ENCODE results near the gene RIMBP2.

Gene RIMBP2

DNA sequence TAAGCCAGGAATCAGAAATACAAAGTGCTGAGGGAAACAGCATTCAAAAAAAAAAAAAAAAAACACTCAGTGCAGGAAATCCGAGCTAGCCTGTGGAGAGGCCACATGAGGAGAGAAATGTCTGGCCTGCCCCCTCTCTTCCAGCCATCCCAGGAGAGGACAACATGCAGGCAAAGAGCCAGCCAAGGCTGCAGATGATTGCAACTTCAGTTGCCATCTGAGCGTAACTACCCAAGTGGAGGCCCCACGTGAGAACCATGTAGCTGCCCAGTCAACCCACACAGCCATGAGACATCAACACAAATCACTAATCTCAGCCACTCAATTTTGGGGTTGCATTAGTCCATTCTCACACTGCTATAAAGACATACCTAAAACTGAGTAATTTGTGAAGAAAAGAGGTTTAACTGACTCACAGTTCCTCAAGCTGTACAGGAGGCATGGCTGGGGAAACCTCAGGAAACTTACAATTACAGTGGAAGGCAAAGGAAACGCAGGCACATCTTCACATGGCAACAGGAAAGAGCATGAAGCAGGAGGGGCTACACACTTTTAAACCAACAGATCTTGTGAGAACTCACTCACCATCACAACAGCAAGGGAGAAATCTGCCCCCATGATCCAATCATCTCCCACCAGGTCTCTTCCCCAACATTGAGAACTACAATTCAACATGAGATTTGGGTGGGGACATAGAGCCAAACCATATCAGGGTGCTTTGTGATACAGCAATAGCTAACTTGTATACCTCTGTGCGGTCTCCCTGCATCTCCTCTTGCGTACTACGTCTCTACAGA, 217.3 kb downstream of the RIMBP2 start:
- TF ChIP-seq, protein P1, sequence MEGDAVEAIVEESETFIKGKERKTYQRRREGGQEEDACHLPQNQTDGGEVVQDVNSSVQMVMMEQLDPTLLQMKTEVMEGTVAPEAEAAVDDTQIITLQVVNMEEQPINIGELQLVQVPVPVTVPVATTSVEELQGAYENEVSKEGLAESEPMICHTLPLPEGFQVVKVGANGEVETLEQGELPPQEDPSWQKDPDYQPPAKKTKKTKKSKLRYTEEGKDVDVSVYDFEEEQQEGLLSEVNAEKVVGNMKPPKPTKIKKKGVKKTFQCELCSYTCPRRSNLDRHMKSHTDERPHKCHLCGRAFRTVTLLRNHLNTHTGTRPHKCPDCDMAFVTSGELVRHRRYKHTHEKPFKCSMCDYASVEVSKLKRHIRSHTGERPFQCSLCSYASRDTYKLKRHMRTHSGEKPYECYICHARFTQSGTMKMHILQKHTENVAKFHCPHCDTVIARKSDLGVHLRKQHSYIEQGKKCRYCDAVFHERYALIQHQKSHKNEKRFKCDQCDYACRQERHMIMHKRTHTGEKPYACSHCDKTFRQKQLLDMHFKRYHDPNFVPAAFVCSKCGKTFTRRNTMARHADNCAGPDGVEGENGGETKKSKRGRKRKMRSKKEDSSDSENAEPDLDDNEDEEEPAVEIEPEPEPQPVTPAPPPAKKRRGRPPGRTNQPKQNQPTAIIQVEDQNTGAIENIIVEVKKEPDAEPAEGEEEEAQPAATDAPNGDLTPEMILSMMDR (IDR thresholded peaks at IDR 0.05; ENCODE audit: low read depth, low read length, missing control alignments): no peak
- no peak for DNase-seq (ENCODE audit: extremely low read depth, low read depth)
- H3K4me3 ChIP-seq (replicated peaks; ENCODE audit: low read depth, low read length): no peak overlapping the region

DNA sequence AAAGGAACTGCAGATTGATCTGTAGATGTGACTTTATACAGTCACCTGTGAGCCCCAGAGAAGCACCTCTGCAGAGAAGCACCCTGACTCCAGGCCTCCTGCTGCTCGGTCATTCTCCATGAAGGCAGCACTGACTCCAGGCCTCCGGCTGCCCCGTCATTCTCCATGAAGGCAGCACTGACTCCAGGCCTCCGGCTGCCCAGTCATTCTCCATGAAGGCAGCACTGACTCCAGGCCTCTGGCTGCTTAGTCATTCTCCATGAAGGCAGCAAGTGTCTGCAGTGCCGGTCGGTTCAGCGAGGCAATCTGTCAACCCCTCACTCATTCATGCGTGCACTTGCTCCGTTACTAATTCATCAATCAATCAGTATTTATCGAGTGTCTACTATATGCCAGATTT, 218.1 kb downstream of the RIMBP2 start:
- DNase-seq (ENCODE audit: extremely low read depth, low read depth): no peak
- H3K4me3 ChIP-seq (replicated peaks; ENCODE audit: low read depth, low read length): no peak overlapping the region
- TF ChIP-seq, protein P1 (IDR thresholded peaks at IDR 0.05; ENCODE audit: low read depth, low read length, missing control alignments): no peak

DNA sequence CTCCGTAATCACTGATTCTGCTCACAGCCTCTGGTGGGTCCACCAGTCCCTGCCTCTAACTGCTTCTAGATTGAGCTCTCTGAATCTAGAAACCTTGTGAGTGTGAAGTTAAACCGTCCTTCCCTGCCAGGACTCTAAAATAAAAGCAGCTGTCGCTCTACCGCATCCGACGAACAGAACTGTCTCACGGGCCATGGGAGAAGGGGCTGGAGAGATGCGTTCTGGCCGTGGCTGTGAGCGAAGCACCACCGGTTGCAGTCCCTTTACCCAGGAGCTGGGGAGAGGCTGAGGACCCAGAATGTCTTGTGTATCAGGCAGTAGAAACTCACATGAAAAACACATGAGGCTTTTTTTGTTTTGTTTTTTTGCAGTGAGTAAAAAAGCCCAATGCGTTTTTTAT, 218.8 kb downstream of the RIMBP2 start:
- DNase-seq (ENCODE audit: extremely low read depth, low read depth): no peak
- TF ChIP-seq, protein P1 (IDR thresholded peaks at IDR 0.05; ENCODE audit: low read depth, low read length, missing control alignments): no peak
- H3K4me3 ChIP-seq (replicated peaks; ENCODE audit: low read depth, low read length): no peak overlapping the region

DNA sequence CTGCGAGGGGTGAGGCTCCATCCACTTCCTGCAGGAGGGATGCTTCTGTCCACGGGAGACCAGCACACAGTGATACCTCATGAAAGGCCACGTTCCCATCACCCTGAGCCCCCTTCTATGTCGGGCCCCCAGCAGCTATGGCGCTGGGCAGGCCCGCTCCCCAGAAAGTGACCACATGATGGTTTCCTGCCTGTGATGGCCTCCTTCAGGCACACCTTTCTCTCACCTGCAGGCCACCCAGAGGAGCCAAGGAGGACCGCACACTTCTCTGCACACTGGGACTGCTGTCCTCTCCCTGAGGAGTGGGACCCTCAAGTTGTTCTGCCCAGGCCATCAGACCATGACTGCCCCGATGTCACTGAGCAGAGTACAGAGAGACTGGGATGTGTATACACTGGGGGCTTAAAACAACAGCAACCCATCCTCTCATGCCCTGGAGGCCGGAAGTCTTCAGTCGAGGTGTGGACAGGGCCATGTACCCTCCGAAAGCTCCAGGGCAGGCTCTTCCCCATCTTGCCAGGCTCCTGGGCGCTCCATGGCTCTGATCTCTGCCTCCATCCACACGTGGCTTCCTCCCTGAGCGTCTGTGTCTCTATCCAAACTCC, 219.5 kb downstream of the RIMBP2 start:
- no peak for DNase-seq (ENCODE audit: extremely low read depth, low read depth)
- H3K4me3 ChIP-seq (replicated peaks; ENCODE audit: low read depth, low read length): no peak overlapping the region
- TF ChIP-seq, protein P1 (IDR thresholded peaks at IDR 0.05; ENCODE audit: low read depth, low read length, missing control alignments): no peak

DNA sequence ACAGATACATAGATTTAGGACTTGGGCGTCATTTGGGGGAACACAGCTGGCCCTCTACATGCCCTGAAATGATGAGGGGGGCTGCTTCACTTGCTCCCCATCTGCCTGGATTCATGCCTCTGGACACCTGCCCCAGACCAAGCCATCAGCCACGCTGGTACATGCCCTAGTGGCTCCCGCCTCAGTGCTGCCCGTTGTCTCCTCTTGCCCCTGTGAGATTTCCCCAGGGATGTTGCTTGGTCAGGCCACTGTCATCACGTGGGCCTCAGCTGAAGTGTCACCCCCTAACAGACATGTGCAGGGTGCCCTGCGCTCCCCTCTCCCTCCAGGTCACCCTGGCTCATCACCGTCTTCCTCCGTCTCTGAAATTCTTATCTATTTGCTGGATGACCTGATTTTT, 220.9 kb downstream of the RIMBP2 start:
- H3K4me3 ChIP-seq (replicated peaks; ENCODE audit: low read depth, low read length): no peak overlapping the region
- TF ChIP-seq, protein P1 (IDR thresholded peaks at IDR 0.05; ENCODE audit: low read depth, low read length, missing control alignments): no peak
- no peak for DNase-seq (ENCODE audit: extremely low read depth, low read depth)

DNA sequence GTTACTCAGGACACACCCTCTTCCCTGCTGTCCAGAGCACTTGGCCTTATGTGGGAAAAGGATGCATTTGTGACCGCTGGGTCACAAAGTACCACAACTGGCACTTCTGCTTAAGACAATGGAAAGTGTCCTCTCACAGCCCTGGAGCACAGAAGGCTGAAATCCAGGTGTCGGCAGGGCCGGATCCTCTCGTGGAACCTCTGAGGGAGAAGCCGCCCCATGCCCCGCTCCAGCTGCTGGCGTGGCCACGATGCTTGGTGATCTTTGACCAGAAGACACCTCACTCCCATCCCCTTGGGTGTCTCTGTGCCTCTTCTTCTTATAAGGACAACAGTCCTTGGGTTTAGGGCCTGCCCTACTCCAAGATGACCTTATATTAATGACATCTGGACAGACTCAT, 221.4 kb downstream of the RIMBP2 start:
- TF ChIP-seq, protein P1 (IDR thresholded peaks at IDR 0.05; ENCODE audit: low read depth, low read length, missing control alignments): no peak
- H3K4me3 ChIP-seq (replicated peaks; ENCODE audit: low read depth, low read length): no peak overlapping the region
- no peak for DNase-seq (ENCODE audit: extremely low read depth, low read depth)

Measured in HFF-Myc (cell line).